Measurements from ENCODE around the gene MSH4.
"Not testable (repeated sequence)": the region's sequence is repeated elsewhere in the genome, so short reads cannot be mapped to it uniquely, and the experiment has no call there.

GRCh38 chr1:75823596-75823995 lies 26.9 kb downstream of the MSH4 start:
- not testable (repeated sequence) for TF ChIP-seq EZH2 (IDR thresholded peaks at IDR 0.05; ENCODE audit: insufficient read depth, low read length); CTCF (IDR thresholded peaks at IDR 0.05; ENCODE audit: insufficient read depth, low read depth, low read length)
